AG10803 (cell line): ENCODE measurements around the gene SSH2.

Experiments used
- DNase-seq: peaks from one replicate; pipeline ENCODE4 v3.0.0; 2010; ENCODE audit warnings: low read depth
- H3K4me3 ChIP-seq: 2 replicates; pipeline ENCODE4 v1.5.1; 2011; ENCODE audit warnings: mild to moderate bottlenecking, low read length, control low read depth
- CTCF ChIP-seq: conservative IDR thresholded peaks from 2 replicates; pipeline ENCODE4 v1.5.1; 2011; ENCODE audit warnings: mild to moderate bottlenecking, low read length, control low read depth, inconsistent platforms

SSH2 gene

DNA sequence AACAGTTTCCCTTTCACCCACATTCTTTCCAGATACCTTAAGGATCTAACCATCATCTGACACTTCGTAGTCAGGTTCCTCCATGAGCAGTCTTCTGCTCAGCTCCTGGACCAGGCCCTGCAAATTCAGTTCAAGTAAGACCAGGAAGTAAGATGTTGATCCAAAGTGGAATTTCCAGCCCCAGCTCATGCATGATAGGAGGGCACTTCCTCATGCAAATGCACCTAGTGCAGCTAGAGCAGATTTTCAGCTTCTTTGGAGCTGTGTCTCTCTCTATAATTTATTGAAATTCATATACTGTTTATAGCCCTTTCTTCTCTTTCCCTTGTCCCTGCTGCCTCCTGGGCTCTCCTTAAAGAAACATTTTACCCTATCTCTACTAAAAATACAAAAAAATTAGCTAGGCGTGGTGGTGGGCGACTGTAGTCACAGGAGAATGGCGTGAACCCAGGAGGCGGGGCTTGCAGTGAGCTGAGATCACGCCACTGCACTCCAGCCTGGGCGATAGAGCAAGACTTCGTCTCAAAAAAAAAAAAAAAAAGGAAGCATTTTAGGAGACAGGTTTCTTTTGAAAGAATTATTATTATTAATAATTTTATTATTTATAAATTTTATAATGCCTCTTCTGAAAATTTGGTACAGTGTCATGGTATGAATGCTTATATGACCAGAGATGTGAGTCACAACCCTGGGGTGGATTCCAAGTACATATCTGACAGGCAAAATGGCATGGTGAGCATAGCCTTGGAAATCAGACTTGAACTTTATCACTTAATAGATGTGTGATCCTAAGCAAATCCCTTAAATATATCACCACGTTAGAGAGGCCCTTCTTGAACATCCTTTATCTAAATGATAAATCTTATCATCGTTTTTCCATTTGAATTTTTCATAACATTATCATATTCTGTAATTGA, 94.3 kb downstream of the SSH2 start:
- no peak overlapping the region for H3K4me3 ChIP-seq
- DNase-seq, result peak; percentile 52
- no peak for TF ChIP-seq CTCF

DNA sequence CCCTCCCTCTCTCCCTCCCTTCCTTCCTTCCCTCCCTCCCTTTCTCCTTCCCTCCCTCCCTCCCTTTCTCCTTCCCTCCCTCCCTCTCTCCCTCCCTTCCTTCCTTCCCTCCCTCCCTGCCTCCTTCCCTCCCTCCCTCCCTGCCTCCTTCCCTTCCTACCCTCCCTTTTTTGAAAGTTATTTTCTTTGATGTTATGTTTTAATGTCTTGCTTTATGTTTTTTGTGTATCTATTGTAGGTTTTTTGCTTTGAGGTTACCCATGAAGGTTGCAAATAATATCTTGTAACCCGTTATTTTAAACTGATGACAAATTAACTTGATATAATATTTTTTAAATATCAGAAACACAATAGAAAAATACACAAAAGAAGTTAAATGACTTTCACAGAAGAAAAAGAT, 96.2 kb downstream of the SSH2 start:
- no peak overlapping the region for H3K4me3 ChIP-seq
- DNase-seq, result no peak
- TF ChIP-seq CTCF, result no peak

DNA sequence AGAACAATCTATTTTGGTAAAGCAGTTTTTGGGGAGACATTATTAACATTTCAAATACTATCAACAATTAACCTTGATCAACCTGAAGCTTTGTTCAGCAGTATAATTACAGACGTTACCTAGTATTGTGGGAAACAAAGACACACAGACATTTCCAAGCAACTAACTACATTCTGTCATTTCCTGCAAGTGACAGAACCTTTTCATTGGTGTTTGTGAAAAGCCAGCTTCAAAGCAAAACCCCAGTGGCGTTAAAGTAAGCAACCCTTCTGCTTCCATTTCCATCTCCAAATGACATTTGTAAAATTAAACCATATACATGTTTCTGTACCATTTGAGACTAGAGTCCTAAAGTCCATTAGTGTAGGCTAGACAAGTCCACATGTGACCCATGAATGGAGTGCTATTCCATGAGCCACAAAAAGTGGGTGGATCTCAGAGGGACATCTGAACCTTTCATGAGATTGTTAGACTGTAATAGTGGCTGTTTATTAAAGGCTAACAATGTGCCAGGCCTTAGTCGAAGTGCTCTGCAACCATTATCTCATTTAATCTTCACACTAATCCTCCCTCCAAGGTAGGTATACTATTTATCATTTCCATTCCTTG, 101.2 kb downstream of the SSH2 start:
- H3K4me3 ChIP-seq, result no peak overlapping the region
- no peak for TF ChIP-seq CTCF
- no peak for DNase-seq

DNA sequence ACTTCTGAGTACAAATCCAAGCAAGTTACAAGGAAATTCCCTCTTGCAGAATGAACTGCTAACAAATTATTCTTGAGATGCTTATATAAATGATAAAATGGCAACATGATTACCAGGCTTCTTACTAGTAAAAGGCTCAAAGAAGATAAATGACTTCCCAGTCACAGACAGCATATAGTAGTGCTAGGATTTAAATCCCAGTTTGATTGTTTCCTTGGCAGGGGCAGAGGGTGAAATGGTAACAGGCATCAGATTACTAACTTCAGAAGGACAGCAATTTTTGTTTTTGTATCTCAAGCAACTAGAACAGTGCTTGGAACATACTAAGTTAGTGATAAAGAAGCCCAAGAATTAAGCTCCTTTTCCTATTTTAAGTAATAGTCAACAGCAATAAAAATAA, 102.8 kb downstream of the SSH2 start:
- no peak for DNase-seq
- H3K4me3 ChIP-seq, result no peak overlapping the region
- TF ChIP-seq CTCF, result no peak

DNA sequence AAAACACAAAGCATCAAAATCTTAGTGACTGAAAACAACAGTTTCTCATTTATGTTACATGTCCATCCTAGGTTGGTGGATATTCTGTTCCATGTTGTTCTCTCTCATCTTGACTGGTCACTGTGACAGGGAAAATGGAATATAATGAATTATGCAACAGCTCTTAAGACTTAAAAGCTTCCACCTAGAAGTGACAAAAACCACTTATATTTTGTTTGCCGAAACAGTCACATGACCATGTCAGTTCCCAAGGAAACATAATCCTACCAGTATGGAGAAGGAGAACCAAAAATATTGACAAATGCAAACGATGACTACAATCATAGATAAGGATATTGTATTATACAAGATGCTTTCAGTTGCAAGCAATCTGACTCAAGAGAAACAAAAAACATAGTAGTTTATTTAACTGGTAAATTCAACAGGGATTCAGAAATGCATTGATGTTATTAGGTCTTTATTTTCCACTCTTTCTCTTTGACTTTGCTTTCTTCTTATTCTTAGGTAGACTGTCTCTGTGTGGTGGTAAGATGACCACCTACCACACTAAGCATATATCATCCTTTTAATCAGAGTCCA, 103.8 kb downstream of the SSH2 start:
- DNase-seq, result no peak
- no peak overlapping the region for H3K4me3 ChIP-seq
- TF ChIP-seq CTCF, result no peak

DNA sequence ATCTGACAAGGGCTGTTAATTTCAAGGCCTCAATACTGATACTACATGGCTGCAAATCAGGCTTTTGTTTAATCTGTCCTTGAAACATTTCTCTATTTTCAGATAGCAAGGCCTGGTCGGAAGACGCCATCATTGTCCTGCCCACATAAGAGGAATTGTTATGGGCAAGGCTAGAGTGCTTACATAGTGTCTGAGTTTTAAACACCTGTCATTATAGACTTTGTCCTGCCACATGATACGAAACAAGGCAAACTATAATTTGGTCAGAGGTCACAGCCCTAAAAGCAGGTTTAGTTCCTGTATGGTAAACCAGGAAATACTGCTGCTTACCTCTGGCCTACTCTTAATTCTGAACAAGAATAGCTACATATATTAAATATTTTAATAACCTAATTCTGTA, 104.4 kb downstream of the SSH2 start:
- no peak for TF ChIP-seq CTCF
- no peak for DNase-seq
- no peak overlapping the region for H3K4me3 ChIP-seq
